Measurements from ENCODE around the gene STXBP1.
A peak's percentile ranks its signal among the peaks of the same experiment; 100 is the strongest.

The STXBP1 gene

DNA sequence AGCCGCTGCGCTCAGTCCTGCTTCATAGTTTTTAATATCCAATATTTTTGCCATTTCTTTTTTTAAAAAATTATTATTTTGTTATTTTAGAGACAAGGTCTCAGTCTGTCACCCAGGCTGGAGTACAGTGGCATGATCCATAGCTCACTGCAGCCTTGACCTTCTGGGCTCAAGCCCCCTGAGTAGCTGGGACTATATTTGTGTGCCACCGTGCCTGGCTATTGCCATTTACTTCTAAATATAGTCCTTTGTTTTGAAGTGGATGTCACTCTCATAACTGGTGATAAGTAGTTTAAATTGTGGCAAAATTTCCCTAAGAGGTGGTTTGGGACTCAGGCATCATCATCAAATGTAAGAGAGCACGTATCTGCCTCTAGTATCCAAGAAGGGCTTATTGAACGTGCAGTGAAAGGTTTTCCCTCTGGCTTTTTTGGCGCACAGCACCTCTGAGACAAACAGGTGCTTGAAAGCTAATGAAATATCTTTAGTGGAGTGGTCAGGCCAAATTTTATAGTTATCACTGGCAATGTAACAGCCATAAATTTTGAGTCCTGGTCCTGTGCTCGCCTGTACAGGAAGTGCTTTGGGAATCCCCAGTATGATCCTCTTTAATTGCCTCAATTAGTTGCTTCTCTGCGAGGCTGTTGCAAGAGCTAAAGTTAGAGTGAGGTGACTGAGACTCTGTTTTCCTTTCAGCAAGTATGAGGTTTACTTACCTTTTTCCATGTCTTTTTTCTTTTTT lies 14.8 kb downstream of the STXBP1 start:
- no peak for DNase-seq

- no peak for DNase-seq
Measured at GRCh38 chr9:127627494-127627855, 15.4 kb downstream of the STXBP1 start.

DNA sequence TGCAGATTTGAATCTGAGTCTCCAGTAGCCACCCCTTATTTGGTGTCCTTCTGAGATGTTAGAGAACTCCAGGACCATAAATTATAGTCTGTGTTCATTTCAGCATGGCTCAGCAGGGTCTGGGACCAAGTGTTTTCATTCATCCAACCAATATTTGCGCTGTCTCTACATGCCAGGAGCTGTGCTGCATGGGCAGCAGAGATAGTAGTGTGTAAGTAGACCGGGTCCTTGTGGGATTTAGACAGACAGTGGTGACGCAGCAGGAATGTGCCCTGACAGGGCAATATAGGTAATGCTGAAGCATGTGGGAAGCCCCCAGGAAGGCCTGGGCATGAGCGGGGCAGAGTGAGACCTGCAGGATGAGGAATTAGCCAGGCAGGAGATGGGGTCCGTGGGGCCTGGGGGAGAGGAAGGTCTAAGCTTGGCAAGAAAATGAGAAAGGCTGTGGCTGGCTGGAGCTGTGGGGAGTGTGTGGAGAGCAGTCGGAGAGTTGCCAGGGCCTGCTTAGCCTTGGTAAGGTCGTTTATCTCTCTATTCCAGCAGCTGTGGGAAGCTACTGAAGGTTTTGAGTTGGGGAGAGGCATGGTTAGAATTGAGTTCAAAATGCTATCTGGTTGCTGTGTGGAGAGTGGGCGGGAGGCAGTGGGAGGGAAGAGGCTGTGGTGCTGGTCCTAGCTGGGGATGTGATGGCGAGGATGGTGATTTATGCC lies 16.8 kb downstream of the STXBP1 start:
- no peak for DNase-seq

DNA sequence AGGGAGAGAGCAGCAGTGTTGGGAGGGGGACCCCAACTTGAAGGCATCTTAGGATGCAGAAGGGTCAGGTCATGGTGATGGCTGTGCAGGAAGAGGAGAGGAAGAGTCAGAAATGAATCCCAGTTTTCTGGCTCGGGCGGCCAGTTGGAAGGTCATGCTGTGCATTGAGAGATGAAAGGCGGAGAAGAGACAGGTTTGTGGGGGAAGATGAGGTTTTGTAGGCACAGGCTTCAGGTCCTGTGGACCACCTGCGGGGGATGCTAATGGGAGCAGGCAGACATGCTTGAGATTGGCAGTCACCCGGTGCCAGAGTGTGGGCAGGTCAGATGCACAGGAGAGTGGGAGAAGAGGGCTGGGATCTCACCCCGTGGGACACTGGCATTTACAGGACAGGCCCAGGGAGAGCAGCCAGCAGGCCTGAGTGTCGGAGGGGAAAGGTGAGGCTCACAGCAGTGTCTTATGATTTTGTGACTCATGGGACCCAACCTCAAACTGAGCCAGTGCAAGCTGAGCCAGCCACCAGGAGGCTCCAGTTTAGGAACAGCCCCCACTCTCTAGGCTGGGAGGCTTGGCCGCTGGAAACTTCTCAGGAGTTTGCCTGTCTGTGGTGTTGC lies 17.5 kb downstream of the STXBP1 start:
- no peak for DNase-seq

- DNase-seq = no peak
Measured at GRCh38 chr9:127633216-127633862, 21.3 kb downstream of the STXBP1 start.

GRCh38 chr9:127634021-127634420 lies 21.9 kb downstream of the STXBP1 start:
- DNase-seq = no peak

GRCh38 chr9:127634698-127635097 lies 22.6 kb downstream of the STXBP1 start:
- DNase-seq = no peak

GRCh38 chr9:127635201-127635735 lies 23.2 kb downstream of the STXBP1 start:
- DNase-seq = no peak

DNA sequence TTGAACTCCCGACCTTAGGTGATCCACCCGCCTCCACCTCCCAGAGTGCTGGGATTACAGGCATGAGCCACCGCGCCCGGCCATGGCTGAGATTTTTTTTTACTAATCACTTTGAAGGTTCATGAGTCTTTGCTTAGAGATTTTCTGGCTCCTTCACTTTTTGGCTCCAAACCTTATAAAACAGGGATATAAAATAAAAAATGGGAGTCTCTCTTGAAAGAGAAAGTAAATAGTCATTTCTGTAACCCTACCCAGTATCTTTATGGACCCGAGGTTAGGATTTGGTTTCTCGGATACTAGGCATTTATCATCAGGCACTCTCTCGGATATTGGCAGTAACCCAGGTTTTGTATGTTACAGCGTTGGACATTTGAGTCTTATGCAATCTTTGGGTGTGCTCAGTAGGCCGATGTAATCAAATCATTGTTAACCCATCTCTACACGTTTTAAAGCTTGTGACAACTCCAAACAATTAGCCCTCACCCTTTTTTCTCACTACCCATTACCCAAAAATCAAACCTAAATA lies 25.3 kb downstream of the STXBP1 start:
- DNase-seq = peak; percentile 19

GRCh38 chr9:127640908-127641545 lies 28.9 kb downstream of the STXBP1 start:
- DNase-seq = no peak

DNA sequence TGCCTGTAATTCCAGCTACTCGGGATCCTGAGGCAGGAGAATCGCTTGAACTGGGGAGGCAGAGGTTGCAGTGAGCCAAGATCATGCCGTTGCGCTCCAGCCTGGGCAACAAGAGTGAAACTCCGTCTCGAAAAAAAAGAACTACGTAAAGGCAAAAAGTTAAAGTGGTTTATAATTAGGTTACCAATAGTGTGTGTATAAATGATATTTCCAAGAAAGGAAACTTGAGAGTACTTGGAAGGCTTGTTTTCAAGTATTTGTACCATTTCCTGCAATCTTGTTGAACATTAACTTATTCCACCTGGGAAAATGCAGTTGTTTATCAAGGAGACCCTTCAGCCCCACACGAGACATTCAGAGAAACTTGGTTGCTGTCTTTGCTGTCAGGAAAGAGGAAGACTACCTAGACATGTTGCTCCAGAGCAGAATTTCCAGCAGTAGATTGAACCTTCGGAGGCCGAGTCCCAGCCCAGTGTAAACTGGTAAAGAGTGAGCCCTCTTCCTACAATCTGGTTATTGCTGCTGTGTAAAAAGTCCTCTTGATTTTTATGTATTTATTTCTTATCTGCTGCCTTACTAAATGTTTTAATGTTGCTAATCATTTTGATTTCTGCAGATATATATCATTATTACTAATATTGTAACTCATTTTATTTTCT lies 30.1 kb downstream of the STXBP1 start:
- no peak for DNase-seq

DNA sequence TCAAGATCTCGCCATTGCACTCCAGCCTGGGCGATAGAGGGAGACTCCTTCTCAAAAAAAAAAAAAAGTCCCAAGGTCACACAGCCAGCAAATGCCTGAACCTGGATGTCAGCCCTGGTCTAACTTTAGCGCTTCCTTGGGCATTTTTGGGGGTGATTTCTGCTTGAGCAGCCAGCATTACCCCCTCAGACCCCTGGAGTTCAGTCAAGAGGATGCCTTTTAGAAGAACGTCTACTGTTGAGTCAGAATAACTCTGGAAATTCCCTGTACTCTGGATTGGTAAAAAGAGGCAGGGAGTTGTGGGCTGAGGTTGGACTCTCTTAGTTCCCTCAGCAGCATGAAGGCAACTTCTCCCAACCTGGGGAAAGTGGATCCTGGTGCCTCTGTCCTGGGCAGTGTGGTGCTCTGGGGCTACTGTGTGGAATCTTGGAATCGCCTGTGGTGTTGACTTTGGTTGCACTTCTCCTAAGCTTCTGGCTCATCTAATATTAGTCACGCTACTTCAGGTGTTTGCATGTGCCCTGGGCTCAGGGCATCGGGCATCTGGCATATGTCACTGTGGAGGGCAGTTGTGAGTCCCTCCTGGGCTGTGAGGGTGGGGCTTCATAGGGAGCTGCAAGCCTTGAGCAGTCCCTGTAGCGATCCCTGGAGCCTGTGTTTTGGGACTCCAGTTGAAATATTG lies 32.2 kb downstream of the STXBP1 start:
- DNase-seq = no peak

DNA sequence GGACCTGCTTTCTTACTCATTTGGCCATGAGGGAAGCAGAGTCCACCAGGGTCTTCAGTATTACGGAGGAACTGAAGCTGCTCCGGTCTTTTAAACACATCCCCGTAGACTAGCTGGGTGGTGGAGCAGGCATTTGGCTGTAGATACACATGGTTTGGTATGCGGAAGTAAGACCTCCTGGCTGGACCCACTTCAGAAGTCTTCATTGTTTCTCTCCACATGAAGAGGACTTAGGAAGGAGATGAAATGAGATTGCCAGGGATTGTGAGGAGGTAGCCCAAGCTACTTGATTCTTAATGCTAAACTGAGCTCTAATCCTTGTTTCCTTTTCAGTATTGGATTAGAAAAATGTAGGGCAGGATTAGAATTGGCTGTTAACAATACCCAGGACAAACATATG lies 32.9 kb downstream of the STXBP1 start:
- no peak for DNase-seq

DNA sequence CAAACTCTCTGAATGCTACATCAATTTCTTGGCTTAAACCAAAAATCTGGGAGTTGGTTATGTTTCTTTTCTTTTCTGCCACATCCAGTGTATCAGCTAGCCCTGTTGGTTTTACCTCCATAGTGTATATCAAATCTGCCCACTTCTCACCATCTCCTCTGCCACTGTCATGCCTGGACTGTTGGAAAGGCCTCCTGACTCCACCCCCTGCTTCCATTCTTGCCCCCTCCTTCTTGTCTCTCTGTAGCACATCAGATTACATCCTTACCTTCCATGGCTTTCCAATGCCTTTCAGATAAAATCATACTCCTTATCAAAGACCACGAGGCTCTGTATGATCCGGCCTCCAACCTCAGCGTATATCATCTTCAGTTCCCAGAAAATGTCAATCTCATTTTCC lies 35.4 kb downstream of the STXBP1 start:
- no peak for DNase-seq

DNA sequence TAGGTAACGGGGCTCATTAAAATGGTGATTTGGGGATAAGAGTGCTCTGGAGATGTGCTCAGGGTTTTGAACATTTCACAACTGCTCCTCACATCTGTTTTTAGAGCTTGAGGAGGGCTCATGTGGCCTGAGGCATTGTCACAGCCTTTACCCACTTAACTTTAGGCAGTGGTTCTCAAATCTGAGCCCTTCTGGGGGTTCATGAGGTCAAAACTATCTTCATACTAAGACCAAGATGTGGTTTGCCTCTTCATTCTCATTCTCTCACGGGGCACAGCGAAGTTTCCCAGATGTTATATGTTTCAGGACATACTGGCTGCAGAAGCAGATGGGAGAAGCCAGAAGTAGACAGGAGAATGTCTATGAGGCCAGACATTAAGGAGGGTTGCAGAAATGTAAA lies 38.4 kb downstream of the STXBP1 start:
- no peak for DNase-seq

DNA sequence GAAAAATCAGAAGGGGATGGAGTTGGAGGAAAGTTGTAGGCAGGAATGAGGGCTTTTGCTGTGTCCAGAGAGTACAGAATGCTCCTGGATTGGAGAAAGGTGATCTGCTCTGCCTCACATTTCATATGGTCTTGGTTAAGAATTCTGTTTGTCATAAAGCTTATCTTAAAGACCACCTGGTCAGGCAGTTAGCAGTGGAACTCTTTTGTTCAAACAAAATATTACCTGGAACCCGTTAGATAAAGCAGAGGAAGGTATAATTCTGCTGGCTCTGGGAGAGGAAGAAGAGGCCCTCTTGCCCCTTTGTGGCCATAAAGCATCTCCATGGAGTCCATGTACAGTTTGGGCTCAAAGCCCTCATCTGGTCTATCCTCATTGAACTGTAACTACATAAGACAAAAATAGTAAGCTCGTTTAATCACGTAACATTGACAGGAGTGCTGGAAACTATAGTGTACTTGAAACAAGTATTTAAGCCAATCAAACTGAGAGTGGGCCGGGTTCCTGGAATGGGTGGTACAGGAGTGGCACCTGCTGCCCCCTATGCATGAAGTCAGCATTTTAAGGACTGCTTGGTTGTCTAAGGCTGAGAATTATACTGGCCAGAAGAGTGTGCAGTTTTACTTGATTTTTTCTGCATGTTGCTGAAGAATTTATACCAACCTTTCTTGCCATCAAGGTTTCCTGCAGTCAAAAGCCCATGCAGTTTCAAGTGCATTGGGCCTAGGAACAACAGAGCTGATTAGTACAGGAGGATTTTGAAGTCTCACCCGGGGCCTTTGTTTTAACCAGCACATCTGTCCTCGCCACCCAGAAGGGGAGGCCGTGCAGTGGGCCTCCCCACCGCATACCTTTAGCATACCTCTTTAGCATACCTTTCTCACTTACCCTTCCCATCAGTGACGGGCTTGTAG lies 39.9 kb downstream of the STXBP1 start:
- no peak for DNase-seq

DNA sequence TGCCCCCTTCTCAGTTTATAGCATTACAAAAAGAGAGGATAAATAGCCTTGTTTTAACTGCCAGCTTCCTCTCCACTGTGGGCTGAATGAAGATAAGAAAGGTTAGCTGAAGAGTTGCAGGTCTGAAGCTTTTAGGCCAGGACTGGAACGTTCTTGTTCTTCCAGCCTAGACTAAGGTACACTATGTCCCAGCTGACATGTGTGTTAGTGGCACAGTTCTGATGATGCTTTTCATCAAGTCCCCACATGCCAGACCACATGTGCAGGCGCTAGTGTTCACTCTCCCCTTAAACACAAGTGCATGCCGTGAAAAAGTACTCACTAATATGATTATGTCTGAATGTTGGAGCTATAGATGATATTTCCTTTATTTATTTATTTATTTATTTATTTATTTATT lies 40.7 kb downstream of the STXBP1 start:
- DNase-seq = no peak

DNA sequence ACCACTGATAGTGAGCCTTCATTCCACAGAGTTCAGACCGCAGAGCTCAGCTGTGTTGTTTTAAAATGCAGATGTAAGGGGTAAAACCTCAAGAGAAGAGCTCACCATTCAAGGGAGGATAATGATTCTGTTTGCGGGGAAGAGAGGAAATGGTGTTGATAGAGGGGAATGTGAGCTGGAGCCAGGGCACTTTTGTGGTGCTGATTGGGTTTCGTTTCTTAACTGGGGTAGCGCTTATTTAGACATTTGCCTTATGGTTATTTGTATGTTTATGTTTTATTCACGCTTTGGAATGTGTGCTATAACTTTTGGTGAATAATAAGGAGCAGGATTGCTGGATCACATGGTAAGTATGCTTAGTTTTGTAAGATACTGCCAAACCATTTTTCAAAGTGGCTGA lies 42.5 kb downstream of the STXBP1 start:
- DNase-seq = no peak

- DNase-seq = no peak
Measured at GRCh38 chr9:127658428-127658827, 46.4 kb downstream of the STXBP1 start.
